Uterus (tissue), 4 donors: ENCODE results near the gene CCNY. TPM values are rescaled to one million over a fixed set of nuclear protein-coding genes. Genes with fewer than 3 reads are reported as not detected.

Source experiments
- DNase-seq, 2 donors: peaks; one replicate each; pipeline ENCODE4 v3.0.0-alpha.2; 2019 to 2020
- H3K27ac ChIP-seq, 2 donors: fragments of 200-600 bp; sonication (generic); 1 replicate in 1 of 2; 2 replicates in 1 of 2; pipeline ENCODE4 v1.5.1; 2016 to 2018
- H3K27me3 ChIP-seq, 2 donors: fragments of 200-600 bp; sonication (generic); one replicate each; pipeline ENCODE4 v1.5.1; 2018 to 2019; ENCODE audit warnings: control low read depth in 1 of 2
- H3K36me3 ChIP-seq, 2 donors: fragments of 200-600 bp; sonication (generic); one replicate each; pipeline ENCODE4 v1.5.1; 2019; ENCODE audit warnings: control low read depth in 1 of 2
- H3K4me1 ChIP-seq, 2 donors: fragments of 200-600 bp; sonication (generic); one replicate each; pipeline ENCODE4 v1.5.1; 2018 to 2019; ENCODE audit warnings: control low read depth in 1 of 2
- H3K4me3 ChIP-seq, 2 donors: fragments of 200-600 bp; sonication (generic); 1 replicate in 1 of 2; 2 replicates in 1 of 2; pipeline ENCODE4 v1.5.1; 2018 to 2019; ENCODE audit warnings: mild to moderate bottlenecking in 1 of 2
- H3K9me3 ChIP-seq, 2 donors: fragments of 200-600 bp; sonication (generic); one replicate each; pipeline ENCODE4 v1.5.1; 2019; ENCODE audit warnings: control low read depth in 1 of 2
- CTCF ChIP-seq, 4 experiments: fragments of 200-600 bp in 2 of 4; fragments of 450-650 bp in 2 of 4; sonication (generic) in 2 of 4; IDR thresholded peaks; one replicate each; pipeline ENCODE4 v1.5.1; 2016 to 2019; ENCODE audit warnings: antibody characterized with exemption in 4 of 4, mild to moderate bottlenecking in 2 of 4, moderate library complexity in 1 of 4
- POLR2A ChIP-seq, 2 donors: fragments of 450-650 bp; IDR thresholded peaks; one replicate each; pipeline ENCODE4 v1.6.1; 2016; ENCODE audit warnings: antibody characterized with exemption in 2 of 2, mild to moderate bottlenecking in 1 of 2, moderate library complexity in 1 of 2
- intact Hi-C: fragments of 100-400 bp; cut with DNase I; formaldehyde crosslinking; loops from one replicate; pipeline ENCODE4 v1.15.1; 2023; ENCODE audit warnings: low total_unique reads
- total RNA-seq, 4 donors: library from RNA; depleted of rRNA in 3 of 4; stranded (reverse); fragments of >200 nt in 3 of 4; gene quantifications; one replicate each; pipeline versions ENCODE4 v1.1.0 to v1.2.4, GENCODE V29; 2014 to 2023
- donor health status: DM: yes; HTN: yes; CAD: no.

CCNY gene
- total RNA-seq, 4 donors from 2014 or later, result 28.2 to 79.2 (median 46.2) TPM

- Histone ChIP-seq H3K4me1 (peaks cover 0 to 10% of the 10 kb centered on the region in 2 donors), H3K27ac (no peak overlapping the region), H3K36me3 (no peaks in the 10 kb centered on the region), H3K9me3 (no peaks in the 10 kb centered on the region), H3K4me3 (no peak overlapping the region), H3K27me3 (no peaks in the 10 kb centered on the region)
- intact Hi-C loops, result no loop called here
- no peak for DNase-seq
- no peak for TF ChIP-seq CTCF (IDR thresholded peaks at IDR 0.05)
- no peak for TF ChIP-seq POLR2A (IDR thresholded peaks at IDR 0.05)
Observed at GRCh38 chr10:35349389-35349915, 13.1 kb downstream of the CCNY start.

- H3K27ac ChIP-seq, result no peak overlapping the region
- no peaks in the 10 kb centered on the region for H3K9me3 ChIP-seq
- no peaks in the 10 kb centered on the region for H3K27me3 ChIP-seq
- peaks cover 0 to 10% of the 10 kb centered on the region in 2 donors for H3K4me1 ChIP-seq
- TF ChIP-seq POLR2A (IDR thresholded peaks at IDR 0.05) (no peak), CTCF (IDR thresholded peaks at IDR 0.05) (no peak)
- intact Hi-C loops, result no loop called here
- no peak for DNase-seq
- no peak overlapping the region for H3K4me3 ChIP-seq
- H3K36me3 ChIP-seq, result no peaks in the 10 kb centered on the region
Observed at GRCh38 chr10:35351021-35351420, 14.7 kb downstream of the CCNY start.

GRCh38 chr10:35352097-35352496 lies 15.8 kb downstream of the CCNY start:
- Histone ChIP-seq H3K36me3 (no peaks in the 10 kb centered on the region), H3K27me3 (no peaks in the 10 kb centered on the region), H3K4me1 (peaks cover 0 to 7% of the 10 kb centered on the region in 2 donors), H3K27ac (no peak overlapping the region), H3K9me3 (no peaks in the 10 kb centered on the region), H3K4me3 (no peak overlapping the region)
- TF ChIP-seq POLR2A (IDR thresholded peaks at IDR 0.05) (no peak), CTCF (IDR thresholded peaks at IDR 0.05) (no peak)
- intact Hi-C loops, result no loop called here
- no peak for DNase-seq

- no peak overlapping the region for H3K27ac ChIP-seq
- DNase-seq, result no peak
Observed at GRCh38 chr10:35352512-35352911, 16.2 kb downstream of the CCNY start.

GRCh38 chr10:35353395-35353794 lies 17.1 kb downstream of the CCNY start:
- no peaks in the 10 kb centered on the region for H3K27me3 ChIP-seq
- H3K4me3 ChIP-seq, result no peak overlapping the region
- H3K9me3 ChIP-seq, result no peaks in the 10 kb centered on the region
- no peaks in the 10 kb centered on the region for H3K36me3 ChIP-seq
- DNase-seq, result no peak
- TF ChIP-seq POLR2A (IDR thresholded peaks at IDR 0.05) (no peak), CTCF (IDR thresholded peaks at IDR 0.05) (no peak)
- peaks cover 0 to 7% of the 10 kb centered on the region in 2 donors for H3K4me1 ChIP-seq
- intact Hi-C loops, result no loop called here
- H3K27ac ChIP-seq, result no peak overlapping the region

More at GRCh38 chr10:35352512-35352911, 16.2 kb downstream of the CCNY start:
- peaks cover 0 to 7% of the 10 kb centered on the region in 2 donors for H3K4me1 ChIP-seq
- H3K36me3 ChIP-seq, result no peaks in the 10 kb centered on the region
- no peaks in the 10 kb centered on the region for H3K27me3 ChIP-seq
- H3K9me3 ChIP-seq, result no peaks in the 10 kb centered on the region
- no peak overlapping the region for H3K4me3 ChIP-seq
- no peak for TF ChIP-seq CTCF (IDR thresholded peaks at IDR 0.05)
- no peak for TF ChIP-seq POLR2A (IDR thresholded peaks at IDR 0.05)
- intact Hi-C loops, result no loop called here
